Lower lobe of right lung (tissue), 2 donors: Measurements from ENCODE around the gene VIPR1. TPM values are rescaled to one million over a fixed set of nuclear protein-coding genes. Genes with fewer than 3 reads are reported as not detected.
A peak's percentile ranks its signal among the peaks of the same experiment; 100 is the strongest.

ENCODE experiments used
- ATAC-seq, 2 donors: fragments of 200-7000 bp; cut with Tn5 transposase; one replicate each; pipeline ENCODE4 v1.9.1; 2020 to 2022; ENCODE audit warnings: mild to moderate bottlenecking in 2 of 2, moderate library complexity in 2 of 2
- DNase-seq: peaks from one replicate; pipeline ENCODE4 v3.0.0-alpha.2; 2020
- H3K27ac ChIP-seq: fragments of 200-600 bp; one replicate; pipeline ENCODE4 v1.8.0; 2022
- H3K27me3 ChIP-seq: fragments of 200-600 bp; one replicate; pipeline ENCODE4 v1.8.0; 2022; ENCODE audit warnings: low read depth
- H3K36me3 ChIP-seq: fragments of 200-600 bp; one replicate; pipeline ENCODE4 v1.8.0; 2022; ENCODE audit warnings: mild to moderate bottlenecking
- H3K4me1 ChIP-seq: fragments of 200-600 bp; one replicate; pipeline ENCODE4 v1.8.0; 2022
- H3K4me3 ChIP-seq: fragments of 200-600 bp; one replicate; pipeline ENCODE4 v1.8.0; 2022; ENCODE audit warnings: mild to moderate bottlenecking
- H3K9me3 ChIP-seq: fragments of 200-600 bp; one replicate; pipeline ENCODE4 v1.8.0; 2022
- intact Hi-C: fragments of 100-400 bp; cut with DNase I; formaldehyde crosslinking; loops from one replicate; pipeline ENCODE4 v1.11.0; 2022
- long read RNA-seq: library from polyadenylated mRNA; unstranded; transcript quantifications from one replicate; pipeline ENCODE4 v2.0.0, GENCODE V29; 2021
- total RNA-seq: library from RNA; stranded (reverse); fragmentation: NEBNext Ultra II Directional; extraction: Animal tissue kit (Norgen Biotek cat#: 25700); gene quantifications from one replicate; pipeline ENCODE4 v1.2.1, GENCODE V29; 2021
- TF ChIP-seq, protein P1 (sequence below): fragments of 200-600 bp; IDR thresholded peaks from one replicate; pipeline ENCODE4 v1.8.0; 2022; ENCODE audit warnings: antibody characterized with exemption, mild to moderate bottlenecking
- donor health status: DM: no; HTN: yes; CAD: no; lungs with severe emphysema.

Gene VIPR1, protein sequence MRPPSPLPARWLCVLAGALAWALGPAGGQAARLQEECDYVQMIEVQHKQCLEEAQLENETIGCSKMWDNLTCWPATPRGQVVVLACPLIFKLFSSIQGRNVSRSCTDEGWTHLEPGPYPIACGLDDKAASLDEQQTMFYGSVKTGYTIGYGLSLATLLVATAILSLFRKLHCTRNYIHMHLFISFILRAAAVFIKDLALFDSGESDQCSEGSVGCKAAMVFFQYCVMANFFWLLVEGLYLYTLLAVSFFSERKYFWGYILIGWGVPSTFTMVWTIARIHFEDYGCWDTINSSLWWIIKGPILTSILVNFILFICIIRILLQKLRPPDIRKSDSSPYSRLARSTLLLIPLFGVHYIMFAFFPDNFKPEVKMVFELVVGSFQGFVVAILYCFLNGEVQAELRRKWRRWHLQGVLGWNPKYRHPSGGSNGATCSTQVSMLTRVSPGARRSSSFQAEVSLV
- 212 TPM for total RNA-seq
- long read RNA-seq, transcript VIPR1-216 (3 exons, 3,759 nt) = minor isoform, 24 of 349 reads
- long read RNA-seq, transcript VIPR1-207 (12 exons, 1,505 nt) = minor isoform, 10 of 349 reads
- long read RNA-seq, transcript VIPR1-201 (13 exons, 2,773 nt) = major isoform, 78 of 349 reads
- long read RNA-seq, partial matches to known transcripts = 150 of 349 reads
- long read RNA-seq, other reads (novel, unspliced or antisense) = 86 of 349 reads

GRCh38 chr3:42502429-42503250 is at the start of gene VIPR1:
Gene VIPR1, plus strand, starts transcription at chr3:42502643. Its CDS starts 93 bp downstream, at chr3:42502736.
- DNase-seq = peak; percentile 90
- peak; percentile 96 to 98 for ATAC-seq
- Histone ChIP-seq H3K27ac (peak within 1 kb of the TSS; percentile 82), H3K4me1 (peaks cover 28% of the 10 kb centered on the region), H3K9me3 (no peaks in the 10 kb centered on the region), H3K36me3 (no peaks in the 10 kb centered on the region), H3K27me3 (peaks cover 26% of the 10 kb centered on the region), H3K4me3 (peak within 1 kb of the TSS; percentile 63)
- intact Hi-C loops = no loop called here
- TF ChIP-seq, protein P1, sequence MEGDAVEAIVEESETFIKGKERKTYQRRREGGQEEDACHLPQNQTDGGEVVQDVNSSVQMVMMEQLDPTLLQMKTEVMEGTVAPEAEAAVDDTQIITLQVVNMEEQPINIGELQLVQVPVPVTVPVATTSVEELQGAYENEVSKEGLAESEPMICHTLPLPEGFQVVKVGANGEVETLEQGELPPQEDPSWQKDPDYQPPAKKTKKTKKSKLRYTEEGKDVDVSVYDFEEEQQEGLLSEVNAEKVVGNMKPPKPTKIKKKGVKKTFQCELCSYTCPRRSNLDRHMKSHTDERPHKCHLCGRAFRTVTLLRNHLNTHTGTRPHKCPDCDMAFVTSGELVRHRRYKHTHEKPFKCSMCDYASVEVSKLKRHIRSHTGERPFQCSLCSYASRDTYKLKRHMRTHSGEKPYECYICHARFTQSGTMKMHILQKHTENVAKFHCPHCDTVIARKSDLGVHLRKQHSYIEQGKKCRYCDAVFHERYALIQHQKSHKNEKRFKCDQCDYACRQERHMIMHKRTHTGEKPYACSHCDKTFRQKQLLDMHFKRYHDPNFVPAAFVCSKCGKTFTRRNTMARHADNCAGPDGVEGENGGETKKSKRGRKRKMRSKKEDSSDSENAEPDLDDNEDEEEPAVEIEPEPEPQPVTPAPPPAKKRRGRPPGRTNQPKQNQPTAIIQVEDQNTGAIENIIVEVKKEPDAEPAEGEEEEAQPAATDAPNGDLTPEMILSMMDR = no peak

DNA sequence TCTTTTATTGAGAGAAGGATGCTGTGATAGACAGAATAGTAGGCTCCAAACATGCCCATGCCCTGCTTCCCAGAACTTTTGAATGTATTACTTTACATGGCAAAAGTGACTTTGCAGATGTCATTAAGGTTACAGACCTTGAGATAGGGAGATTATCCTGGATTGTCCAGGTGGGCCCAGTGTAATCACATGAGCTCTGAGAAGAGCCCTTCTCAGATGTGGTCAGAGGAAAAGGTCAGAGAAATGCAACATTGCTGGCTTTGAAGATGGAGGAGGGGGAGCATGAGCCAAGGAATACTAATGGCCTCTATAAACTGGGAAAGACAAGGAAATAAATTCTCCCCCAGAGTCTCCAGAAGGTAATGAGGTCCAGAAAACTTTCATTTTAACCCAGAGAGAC is 46.2 kb upstream of the VIPR1 start:
- intact Hi-C loops = no loop called here
- no peaks in the 10 kb centered on the region for H3K9me3 ChIP-seq
- H3K4me1 ChIP-seq = peaks cover 8% of the 10 kb centered on the region
- no peaks in the 10 kb centered on the region for H3K36me3 ChIP-seq
- no peak for DNase-seq
- no peak overlapping the region for H3K27ac ChIP-seq
- ATAC-seq = no peak
- H3K4me3 ChIP-seq = no peak overlapping the region
- TF ChIP-seq, protein P1 = no peak
- no peaks in the 10 kb centered on the region for H3K27me3 ChIP-seq

DNA sequence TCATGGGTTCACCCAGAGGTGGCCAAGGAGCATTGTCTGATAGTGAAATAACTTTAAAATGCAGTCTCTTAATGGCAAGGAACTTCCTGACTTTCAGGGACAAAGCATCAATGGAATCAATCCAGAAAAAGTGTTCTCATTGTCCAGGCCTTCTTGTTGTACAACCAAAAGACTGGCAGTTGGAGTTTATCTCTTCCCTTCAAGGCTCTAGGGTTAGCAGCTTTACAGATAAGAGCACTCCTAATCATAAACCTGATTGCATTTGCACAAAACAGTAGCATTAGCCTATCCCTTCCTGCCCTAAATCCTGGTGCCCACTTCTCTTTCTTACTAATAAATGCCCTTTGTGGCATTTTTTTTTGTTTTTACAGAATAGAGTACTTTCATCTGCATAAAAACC is 43.3 kb upstream of the VIPR1 start:
- no peaks in the 10 kb centered on the region for H3K36me3 ChIP-seq
- TF ChIP-seq, protein P1 = no peak
- intact Hi-C loops = no loop called here
- no peak for ATAC-seq
- no peak overlapping the region for H3K4me3 ChIP-seq
- H3K27ac ChIP-seq = no peak overlapping the region
- DNase-seq = no peak
- no peaks in the 10 kb centered on the region for H3K9me3 ChIP-seq
- no peaks in the 10 kb centered on the region for H3K4me1 ChIP-seq
- H3K27me3 ChIP-seq = no peaks in the 10 kb centered on the region

GRCh38 chr3:42461762-42462161 is 40.7 kb upstream of the VIPR1 start:
- ATAC-seq = no peak
- no peak for DNase-seq
- Histone ChIP-seq H3K9me3 (no peaks in the 10 kb centered on the region), H3K36me3 (no peaks in the 10 kb centered on the region), H3K27ac (no peak overlapping the region), H3K27me3 (no peaks in the 10 kb centered on the region), H3K4me3 (no peak overlapping the region), H3K4me1 (no peaks in the 10 kb centered on the region)
- TF ChIP-seq, protein P1 = no peak
- intact Hi-C loops = no loop called here

GRCh38 chr3:42463093-42463492 is 39.4 kb upstream of the VIPR1 start:
- no peak for DNase-seq
- H3K4me1 ChIP-seq = no peaks in the 10 kb centered on the region
- no peaks in the 10 kb centered on the region for H3K36me3 ChIP-seq
- TF ChIP-seq, protein P1 = no peak
- no peak overlapping the region for H3K27ac ChIP-seq
- no peak for ATAC-seq
- no peak overlapping the region for H3K4me3 ChIP-seq
- H3K27me3 ChIP-seq = no peaks in the 10 kb centered on the region
- H3K9me3 ChIP-seq = no peaks in the 10 kb centered on the region
- intact Hi-C loops = no loop called here
